ENCODE measurements around the gene RBMX2. TPM values are rescaled to one million over a fixed set of nuclear protein-coding genes. Genes with fewer than 3 reads are reported as not detected.

The RBMX2 gene
- 8.3 and 11.4 TPM in 2 replicates for total RNA-seq

GRCh38 chrX:130401415-130402207 is at the start of gene RBMX2:
Gene RBMX2, plus strand, starts transcription at chrX:130401987. Its CDS starts 46 bp downstream, at chrX:130402033.

GRCh38 chrX:130385520-130385919 is 16.3 kb upstream of the RBMX2 start, which contains the start of gene GPR119:
Gene GPR119, minus strand, starts transcription at chrX:130385674. Its CDS starts 227 bp downstream, at chrX:130385447.

Other genes starting within 250 kb of the RBMX2 start
- gene AIFM1, start 236.1 kb upstream of the RBMX2 start, total RNA-seq: 12.6 and 14.8 TPM in 2 replicates
- gene RAB33A, start 230.0 kb upstream of the RBMX2 start, total RNA-seq: 0.54 and 0.65 TPM in 2 replicates
- gene ZNF280C, start 133.1 kb upstream of the RBMX2 start, total RNA-seq: 2.3 and 2.9 TPM in 2 replicates
- gene SLC25A14, start 62.1 kb upstream of the RBMX2 start, total RNA-seq: 6.3 and 7.8 TPM in 2 replicates
- gene GPR119, start 16.3 kb upstream of the RBMX2 start, total RNA-seq: not detected in 2 replicates

Measured in cardiac atrium fibroblast (primary cell).